Liver (tissue), 9 donors: ENCODE data around the gene FAM168B. TPM values are rescaled to one million over a fixed set of nuclear protein-coding genes. Genes with fewer than 3 reads are reported as not detected.

ENCODE experiments used
- DNase-seq: peaks from one replicate; pipeline ENCODE4 v3.0.0-alpha.2; 2017; ENCODE audit warnings: low spot score
- H3K27ac ChIP-seq, 2 donors: one replicate each; pipeline ENCODE4 v1.7.0; 2013; ENCODE audit warnings: inconsistent platforms in 2 of 2, low read length in 2 of 2, control low read depth in 1 of 2, low read depth in 1 of 2, mild to moderate bottlenecking in 1 of 2
- H3K27me3 ChIP-seq, 4 donors: one replicate each; pipeline versions ENCODE4 v1.6.1 to v1.7.0; 2013; ENCODE audit warnings: low read length in 3 of 4, inconsistent platforms in 1 of 4, mild to moderate bottlenecking in 1 of 4, moderate library complexity in 1 of 4; ENCODE audit not compliant: control insufficient read depth in 4 of 4, insufficient read depth in 4 of 4
- H3K36me3 ChIP-seq, 4 donors: one replicate each; pipeline versions ENCODE4 v1.6.1 to v1.7.0; 2013; ENCODE audit warnings: low read length in 3 of 4, mild to moderate bottlenecking in 3 of 4, low read depth in 1 of 4, moderate library complexity in 1 of 4; ENCODE audit not compliant: control insufficient read depth in 4 of 4, insufficient read depth in 3 of 4
- H3K4me1 ChIP-seq, 4 donors: one replicate each; pipeline versions ENCODE4 v1.6.1 to v1.7.0; 2013; ENCODE audit warnings: low read length in 3 of 4, mild to moderate bottlenecking in 3 of 4, moderate library complexity in 1 of 4; ENCODE audit not compliant: control insufficient read depth in 4 of 4, insufficient read depth in 4 of 4
- H3K4me3 ChIP-seq, 3 donors: one replicate each; pipeline versions ENCODE4 v1.6.1 to v1.7.0; 2013; ENCODE audit warnings: low read length in 3 of 3, control low read depth in 1 of 3, low read depth in 1 of 3, mild to moderate bottlenecking in 1 of 3
- H3K9ac ChIP-seq, 2 donors: one replicate each; pipeline ENCODE4 v1.7.0; 2013; ENCODE audit warnings: low read length in 2 of 2, mild to moderate bottlenecking in 2 of 2, moderate library complexity in 2 of 2, control low read depth in 1 of 2, low read depth in 1 of 2
- H3K9me3 ChIP-seq, 4 donors: one replicate each; pipeline versions ENCODE4 v1.6.1 to v1.7.0; 2013; ENCODE audit warnings: low read length in 3 of 4; ENCODE audit not compliant: control insufficient read depth in 4 of 4
- ATF3 ChIP-seq: IDR thresholded peaks from 2 replicates; pipeline ENCODE4 v1.6.1; 2016; ENCODE audit warnings: antibody characterized with exemption
- CTCF ChIP-seq: fragments of 150-350 bp; IDR thresholded peaks from 2 replicates; pipeline ENCODE4 v1.5.1; 2017; ENCODE audit warnings: improper control_type of control experiment, low read depth, low read length; ENCODE audit not compliant: missing input control
- FOXA1 ChIP-seq: IDR thresholded peaks from 2 replicates; pipeline ENCODE4 v1.6.1; 2016; ENCODE audit warnings: antibody characterized with exemption
- FOXA2 ChIP-seq: IDR thresholded peaks from 2 replicates; pipeline ENCODE4 v1.6.1; 2016; ENCODE audit warnings: antibody characterized with exemption
- GABPA ChIP-seq, 2 donors: IDR thresholded peaks in 1 of 2; conservative IDR thresholded peaks in 1 of 2; 2 replicates each; pipeline ENCODE4 v1.6.1; 2016; ENCODE audit warnings: antibody characterized with exemption in 2 of 2, mild to moderate bottlenecking in 1 of 2, moderate library complexity in 1 of 2
- HNF4A ChIP-seq, 2 donors: conservative IDR thresholded peaks; 2 replicates each; pipeline ENCODE4 v1.6.1; 2016; ENCODE audit warnings: antibody characterized with exemption in 2 of 2, mild to moderate bottlenecking in 2 of 2
- HNF4G ChIP-seq: IDR thresholded peaks from 2 replicates; pipeline ENCODE4 v1.6.1; 2016; ENCODE audit warnings: antibody characterized with exemption
- JUND ChIP-seq, 2 donors: IDR thresholded peaks; 2 replicates each; pipeline ENCODE4 v1.6.1; 2016; ENCODE audit warnings: antibody characterized with exemption in 2 of 2
- MAX ChIP-seq: IDR thresholded peaks from 2 replicates; pipeline ENCODE4 v1.6.1; 2016; ENCODE audit warnings: antibody characterized with exemption
- NR2F2 ChIP-seq: IDR thresholded peaks from 2 replicates; pipeline ENCODE4 v1.6.1; 2016; ENCODE audit warnings: antibody characterized with exemption
- RAD21 ChIP-seq, 2 donors: IDR thresholded peaks; 2 replicates each; pipeline ENCODE4 v1.6.1; 2016; ENCODE audit warnings: antibody characterized with exemption in 2 of 2, mild to moderate bottlenecking in 2 of 2
- REST ChIP-seq: IDR thresholded peaks from 2 replicates; pipeline ENCODE4 v1.6.1; 2016; ENCODE audit warnings: antibody characterized with exemption, mild to moderate bottlenecking
- RXRA ChIP-seq, 2 donors: IDR thresholded peaks; 2 replicates each; pipeline ENCODE4 v1.6.1; 2017 to 2018; ENCODE audit warnings: antibody characterized with exemption in 2 of 2, mild to moderate bottlenecking in 1 of 2
- SP1 ChIP-seq: IDR thresholded peaks from 2 replicates; pipeline ENCODE4 v1.6.1; 2018; ENCODE audit warnings: antibody characterized with exemption, mild to moderate bottlenecking
- TAF1 ChIP-seq: conservative IDR thresholded peaks from 2 replicates; pipeline ENCODE4 v1.6.1; 2016; ENCODE audit warnings: antibody characterized with exemption, mild to moderate bottlenecking
- YY1 ChIP-seq: IDR thresholded peaks from 2 replicates; pipeline ENCODE4 v1.6.1; 2016; ENCODE audit warnings: antibody characterized with exemption, mild to moderate bottlenecking
- ZBTB33 ChIP-seq: IDR thresholded peaks from 2 replicates; pipeline ENCODE4 v1.6.1; 2016; ENCODE audit warnings: antibody characterized with exemption
- WGBS: extraction: QIAGEN DNeasy Blood & Tissue Kit; methylation state at CpG from one replicate; pipeline ENCODE4 v1.1.7; 2013; 5-methylcytosine and 5-hydroxymethylcytosine counted together
- polyA plus RNA-seq, 2 donors: library from polyadenylated mRNA; stranded (reverse) in 1 of 2; unstranded in 1 of 2; fragments of 200-250 nt in 1 of 2; fragments of >200 nt in 1 of 2; fragmentation: Nextera tagmentation in 1 of 2; extraction: Ambion mirVana in 1 of 2; gene quantifications; one replicate each; pipeline versions ENCODE4 v1.2.1 to v1.2.3, GENCODE V29; 2013 to 2015
- total RNA-seq, 2 donors: library from RNA; depleted of rRNA; stranded (reverse); fragments of >200 nt; gene quantifications; one replicate each; pipeline ENCODE4 v1.2.3, GENCODE V29; 2014
- donor health status: healthy.
- donor health status: healthy.
- donor health status: healthy.
- donor health status: healthy.
- donor health status: healthy.

The FAM168B gene
- total and polyA plus RNA-seq, 4 donors: 13.9 to 62.3 (median 30.8) TPM

- 80% methylated on average over 1 of the region's 1 CpG for WGBS
Measured at GRCh38 chr2:131022731-131023130, 70.5 kb downstream of the FAM168B start.

More at GRCh38 chr2:131022731-131023130, 70.5 kb downstream of the FAM168B start:
- Histone ChIP-seq H3K27me3 (peaks cover 0 to 2% (median 0%) of the 10 kb centered on the region in 4 donors), H3K9ac (no peak overlapping the region), H3K9me3 (peaks cover 0 to 3% (median 2%) of the 10 kb centered on the region in 4 donors), H3K36me3 (no peaks in the 10 kb centered on the region), H3K4me3 (no peak overlapping the region), H3K27ac (no peak overlapping the region), H3K4me1 (no peaks in the 10 kb centered on the region)
- no peak for TF ChIP-seq REST
- TF ChIP-seq HNF4G: no peak
- no peak for TF ChIP-seq MAX
- no peak for TF ChIP-seq CTCF
- no peak for TF ChIP-seq JUND (IDR thresholded peaks at IDR 0.05)
- TF ChIP-seq GABPA (IDR thresholded peaks at IDR 0.05 in 1 of 2, conservative IDR thresholded peaks at IDR 0.05 in 1 of 2): no peak
- TF ChIP-seq RAD21 (IDR thresholded peaks at IDR 0.05): no peak
- no peak for TF ChIP-seq FOXA2
- no peak for TF ChIP-seq YY1
- TF ChIP-seq SP1: no peak
- TF ChIP-seq NR2F2: no peak
- no peak for TF ChIP-seq ZBTB33
- no peak for TF ChIP-seq ATF3
- TF ChIP-seq TAF1: no peak
- no peak for TF ChIP-seq HNF4A (conservative IDR thresholded peaks at IDR 0.05)
- no peak for TF ChIP-seq RXRA (IDR thresholded peaks at IDR 0.05)
- TF ChIP-seq FOXA1: no peak
- no peak for DNase-seq
